HepG2 (cell line): ENCODE measurements around the gene LATS1. TPM values are rescaled to one million over a fixed set of nuclear protein-coding genes. Genes with fewer than 3 reads are reported as not detected.

Source experiments
- EEA1 ChIP-seq: sonication (generic); formaldehyde crosslinking; IDR thresholded peaks from 2 replicates; pipeline ENCODE4 v1.5.1; 2020; ENCODE audit warnings: mild to moderate bottlenecking, missing genetic modification reagents, borderline replicate concordance
- FOXA3 ChIP-seq: IDR thresholded peaks from 2 replicates; pipeline ENCODE4 v1.6.1; 2016; ENCODE audit warnings: missing genetic modification reagents, missing compliant biosample characterization
- GATAD2A ChIP-seq: IDR thresholded peaks from 2 replicates; pipeline ENCODE4 v1.6.1; 2016
- HDAC2 ChIP-seq: sonication (generic); formaldehyde crosslinking; IDR thresholded peaks from 2 replicates; pipeline ENCODE4 v1.4.0; 2020; ENCODE audit warnings: missing genetic modification reagents
- KDM1A ChIP-seq: IDR thresholded peaks from 2 replicates; pipeline ENCODE4 v1.6.1; 2016; ENCODE audit warnings: missing compliant biosample characterization
- KDM5A ChIP-seq: fragments of 200-600 bp; sonication (generic); IDR thresholded peaks from 2 replicates; pipeline ENCODE4 v1.7.0; 2018; ENCODE audit warnings: antibody characterized with exemption, mild to moderate bottlenecking, low read length, borderline replicate concordance
- LCORL ChIP-seq, 2 experiments: fragments of 450-650 bp in 1 of 2; sonication (generic) in 1 of 2; formaldehyde crosslinking in 1 of 2; IDR thresholded peaks; 2 replicates each; pipeline versions ENCODE4 v1.5.0 to v1.6.1; 2017 to 2020; ENCODE audit warnings: antibody characterized with exemption in 1 of 2, missing genetic modification reagents in 1 of 2
- RAD21 ChIP-seq: fragments of 450-650 bp; formaldehyde crosslinking; IDR thresholded peaks from 2 replicates; pipeline ENCODE4 v1.5.0; 2020; ENCODE audit warnings: mild to moderate bottlenecking
- SMARCE1 ChIP-seq: fragments of 450-650 bp; IDR thresholded peaks from 2 replicates; pipeline ENCODE4 v1.6.1; 2017; ENCODE audit warnings: borderline replicate concordance
- TEAD3 ChIP-seq: optimal IDR thresholded peaks from 2 replicates; pipeline ENCODE3; 2016; ENCODE audit warnings: borderline replicate concordance
- TGIF2 ChIP-seq: IDR thresholded peaks from 2 replicates; pipeline ENCODE4 v1.6.1; 2016; ENCODE audit warnings: control low read depth, missing compliant biosample characterization
- ZFYVE20 ChIP-seq: sonication (generic); formaldehyde crosslinking; IDR thresholded peaks from 2 replicates; pipeline ENCODE4 v1.8.0; 2023; ENCODE audit warnings: low read depth, mild to moderate bottlenecking, moderate library complexity, missing genetic modification reagents, borderline replicate concordance
- ZKSCAN5 ChIP-seq: sonication (generic); formaldehyde crosslinking; IDR thresholded peaks from 2 replicates; pipeline ENCODE4 v1.5.1; 2020; ENCODE audit warnings: mild to moderate bottlenecking, missing genetic modification reagents
- ZMYM4 ChIP-seq: sonication (generic); formaldehyde crosslinking; IDR thresholded peaks from 2 replicates; pipeline ENCODE4 v1.8.1; 2023; ENCODE audit warnings: mild to moderate bottlenecking, missing genetic modification reagents
- ZNF160 ChIP-seq: sonication (generic); formaldehyde crosslinking; IDR thresholded peaks from 2 replicates; pipeline ENCODE4 v1.8.0; 2022; ENCODE audit warnings: mild to moderate bottlenecking, inconsistent platforms, missing genetic modification reagents
- ZNF572 ChIP-seq: sonication (generic); formaldehyde crosslinking; IDR thresholded peaks from 2 replicates; pipeline ENCODE4 v1.5.1; 2020; ENCODE audit warnings: mild to moderate bottlenecking, missing genetic modification reagents
- ZNF605 ChIP-seq: sonication (generic); formaldehyde crosslinking; IDR thresholded peaks from 2 replicates; pipeline ENCODE4 v1.8.0; 2022; ENCODE audit warnings: mild to moderate bottlenecking, missing genetic modification reagents
- ZNF777 ChIP-seq: sonication (generic); formaldehyde crosslinking; IDR thresholded peaks from 2 replicates; pipeline ENCODE4 v1.4.0; 2020; ENCODE audit warnings: missing genetic modification reagents
- ZNF788 ChIP-seq: sonication (generic); formaldehyde crosslinking; IDR thresholded peaks from 2 replicates; pipeline ENCODE4 v1.5.0; 2020; ENCODE audit warnings: mild to moderate bottlenecking, missing genetic modification reagents, borderline replicate concordance
- ZNF83 ChIP-seq: sonication (generic); formaldehyde crosslinking; IDR thresholded peaks from 2 replicates; pipeline ENCODE4 v1.4.0; 2020; ENCODE audit warnings: missing genetic modification reagents, mild to moderate bottlenecking, borderline replicate concordance
- ZNF850 ChIP-seq: sonication (generic); formaldehyde crosslinking; conservative IDR thresholded peaks from 2 replicates; pipeline ENCODE4 v1.9.0; 2021; ENCODE audit warnings: mild to moderate bottlenecking, missing genetic modification reagents
- ZSCAN25 ChIP-seq: sonication (generic); formaldehyde crosslinking; IDR thresholded peaks from 2 replicates; pipeline ENCODE4 v1.8.0; 2022; ENCODE audit warnings: mild to moderate bottlenecking, missing genetic modification reagents
- polyA plus RNA-seq, 8 experiments: library from polyadenylated mRNA; depleted of rRNA in 3 of 8; stranded (reverse) in 7 of 8; unstranded in 1 of 8; fragments of >200 nt; fragmentation: Illumina TruSeq in 4 of 8; extraction: Trizol in 4 of 8; gene quantifications; 2 replicates each; pipeline versions ENCODE4 v1.2.1 to v1.2.3, GENCODE V29; 2011 to 2016; ENCODE audit warnings: low read depth in 4 of 8, missing spikeins in 1 of 8, mixed read lengths in 1 of 8; ENCODE audit not compliant: insufficient read depth in 1 of 8
- total RNA-seq, 5 experiments: library from RNA; depleted of rRNA; stranded (reverse); fragments of >200 nt; fragmentation: Illumina TruSeq; extraction: Trizol; gene quantifications; 2 replicates each; pipeline ENCODE4 v1.2.3, GENCODE V29; 2016; ENCODE audit warnings: low read depth in 1 of 5
- TF ChIP-seq, protein P1 (sequence below), 2 experiments: sonication (generic) in 1 of 2; formaldehyde crosslinking in 1 of 2; IDR thresholded peaks; 2 replicates each; pipeline versions ENCODE4 v1.4.0 to v1.6.1; 2018 to 2020; ENCODE audit warnings: missing genetic modification reagents in 2 of 2, borderline replicate concordance in 1 of 2, low read depth in 1 of 2, mild to moderate bottlenecking in 1 of 2, missing biosample characterization in 1 of 2
- TF ChIP-seq, protein P2 (sequence below): sonication (generic); formaldehyde crosslinking; IDR thresholded peaks from 2 replicates; pipeline ENCODE4 v1.4.0; 2020; ENCODE audit warnings: missing genetic modification reagents; ENCODE audit errors: not compliant biosample characterization
- TF ChIP-seq, protein P3 (sequence below), 2 experiments: IDR thresholded peaks; 2 replicates each; pipeline ENCODE4 v1.6.1; 2011 to 2012; ENCODE audit warnings: low read length in 2 of 2, borderline replicate concordance in 1 of 2, low read depth in 1 of 2, mild to moderate bottlenecking in 1 of 2, moderate library complexity in 1 of 2

LATS1 gene
- total and polyA plus RNA-seq, 2 of the 13 experiments (the other 11 are each of a cell fraction or from before 2014, with no cell fraction given), result 9.9 to 12.6 TPM

DNA sequence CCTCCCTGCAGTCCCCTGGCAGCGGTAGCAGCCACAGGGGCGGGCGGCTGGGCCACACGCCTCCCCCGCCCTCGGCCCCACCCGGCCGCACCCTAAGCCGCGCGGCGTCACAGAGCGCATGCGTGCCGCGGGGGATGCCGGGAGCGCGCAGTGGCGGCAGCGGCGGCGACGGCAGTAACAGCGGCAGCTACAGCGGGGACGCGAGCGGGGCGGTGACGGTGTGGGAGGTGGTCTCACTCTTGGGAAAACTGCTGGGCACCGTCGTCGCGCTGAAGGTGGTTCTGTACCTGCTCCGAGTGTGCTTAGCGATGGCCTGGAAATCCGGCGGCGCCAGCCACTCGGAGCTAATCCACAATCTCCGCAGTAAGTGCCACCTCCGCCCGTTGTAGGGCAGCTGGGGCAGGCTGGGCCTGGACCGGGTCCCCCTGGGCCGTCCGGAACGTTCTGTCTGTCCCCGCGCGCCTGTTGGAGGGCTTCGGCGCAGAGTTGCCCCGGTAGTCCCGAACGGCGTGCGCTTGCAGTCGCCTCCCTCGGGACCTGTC is 31.8 kb upstream of the LATS1 start, which contains the start of gene PCMT1 (continued):
- 0 out of 2 replicates have a peak, but pooled peaks have one; percentile 67 for TF ChIP-seq ZNF572
- peak; percentile 66 for TF ChIP-seq TGIF2 (CRISPR knock-in tag)
- TF ChIP-seq KDM1A (CRISPR knock-in tag), result no peak
- TF ChIP-seq ZSCAN25 (CRISPR knock-in tag), result no peak
- TF ChIP-seq, protein P1, sequence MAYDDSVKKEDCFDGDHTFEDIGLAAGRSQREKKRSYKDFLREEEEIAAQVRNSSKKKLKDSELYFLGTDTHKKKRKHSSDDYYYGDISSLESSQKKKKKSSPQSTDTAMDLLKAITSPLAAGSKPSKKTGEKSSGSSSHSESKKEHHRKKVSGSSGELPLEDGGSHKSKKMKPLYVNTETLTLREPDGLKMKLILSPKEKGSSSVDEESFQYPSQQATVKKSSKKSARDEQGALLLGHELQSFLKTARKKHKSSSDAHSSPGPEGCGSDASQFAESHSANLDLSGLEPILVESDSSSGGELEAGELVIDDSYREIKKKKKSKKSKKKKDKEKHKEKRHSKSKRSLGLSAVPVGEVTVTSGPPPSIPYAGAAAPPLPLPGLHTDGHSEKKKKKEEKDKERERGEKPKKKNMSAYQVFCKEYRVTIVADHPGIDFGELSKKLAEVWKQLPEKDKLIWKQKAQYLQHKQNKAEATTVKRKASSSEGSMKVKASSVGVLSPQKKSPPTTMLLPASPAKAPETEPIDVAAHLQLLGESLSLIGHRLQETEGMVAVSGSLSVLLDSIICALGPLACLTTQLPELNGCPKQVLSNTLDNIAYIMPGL (CRISPR knock-in tag; IDR thresholded peaks at IDR 0.05; ENCODE audit: borderline replicate concordance in 1 of 2, low read depth in 1 of 2), result peak in 1 of 2 experiments; percentile 84; a peak in 3 of 4 replicates
- TF ChIP-seq ZNF605, result no peak; the same call in none of the 2 replicates
- no peak for TF ChIP-seq SMARCE1
- TF ChIP-seq HDAC2 (CRISPR knock-in tag), result peak; percentile 31; the same call in 1 of the 2 replicates
- 0 out of 2 replicates have a peak, but pooled peaks have one; percentile 21 for TF ChIP-seq GATAD2A (CRISPR knock-in tag)
- TF ChIP-seq, protein P2, sequence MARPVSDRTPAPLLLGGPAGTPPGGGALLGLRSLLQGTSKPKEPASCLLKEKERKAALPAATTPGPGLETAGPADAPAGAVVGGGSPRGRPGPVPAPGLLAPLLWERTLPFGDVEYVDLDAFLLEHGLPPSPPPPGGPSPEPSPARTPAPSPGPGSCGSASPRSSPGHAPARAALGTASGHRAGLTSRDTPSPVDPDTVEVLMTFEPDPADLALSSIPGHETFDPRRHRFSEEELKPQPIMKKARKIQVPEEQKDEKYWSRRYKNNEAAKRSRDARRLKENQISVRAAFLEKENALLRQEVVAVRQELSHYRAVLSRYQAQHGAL (CRISPR knock-in tag), result peak; percentile 36
- TF ChIP-seq ZKSCAN5, result peak; percentile 13; the same call in 1 of the 2 replicates
- TF ChIP-seq ZFYVE20, result peak; percentile 91
- TF ChIP-seq FOXA3 (CRISPR knock-in tag), result peak; percentile 16
- TF ChIP-seq ZNF160 (CRISPR knock-in tag), result peak; percentile 70; the same call in 1 of the 2 replicates
- no peak for TF ChIP-seq TEAD3 (CRISPR knock-in tag)
- TF ChIP-seq, protein P3, sequence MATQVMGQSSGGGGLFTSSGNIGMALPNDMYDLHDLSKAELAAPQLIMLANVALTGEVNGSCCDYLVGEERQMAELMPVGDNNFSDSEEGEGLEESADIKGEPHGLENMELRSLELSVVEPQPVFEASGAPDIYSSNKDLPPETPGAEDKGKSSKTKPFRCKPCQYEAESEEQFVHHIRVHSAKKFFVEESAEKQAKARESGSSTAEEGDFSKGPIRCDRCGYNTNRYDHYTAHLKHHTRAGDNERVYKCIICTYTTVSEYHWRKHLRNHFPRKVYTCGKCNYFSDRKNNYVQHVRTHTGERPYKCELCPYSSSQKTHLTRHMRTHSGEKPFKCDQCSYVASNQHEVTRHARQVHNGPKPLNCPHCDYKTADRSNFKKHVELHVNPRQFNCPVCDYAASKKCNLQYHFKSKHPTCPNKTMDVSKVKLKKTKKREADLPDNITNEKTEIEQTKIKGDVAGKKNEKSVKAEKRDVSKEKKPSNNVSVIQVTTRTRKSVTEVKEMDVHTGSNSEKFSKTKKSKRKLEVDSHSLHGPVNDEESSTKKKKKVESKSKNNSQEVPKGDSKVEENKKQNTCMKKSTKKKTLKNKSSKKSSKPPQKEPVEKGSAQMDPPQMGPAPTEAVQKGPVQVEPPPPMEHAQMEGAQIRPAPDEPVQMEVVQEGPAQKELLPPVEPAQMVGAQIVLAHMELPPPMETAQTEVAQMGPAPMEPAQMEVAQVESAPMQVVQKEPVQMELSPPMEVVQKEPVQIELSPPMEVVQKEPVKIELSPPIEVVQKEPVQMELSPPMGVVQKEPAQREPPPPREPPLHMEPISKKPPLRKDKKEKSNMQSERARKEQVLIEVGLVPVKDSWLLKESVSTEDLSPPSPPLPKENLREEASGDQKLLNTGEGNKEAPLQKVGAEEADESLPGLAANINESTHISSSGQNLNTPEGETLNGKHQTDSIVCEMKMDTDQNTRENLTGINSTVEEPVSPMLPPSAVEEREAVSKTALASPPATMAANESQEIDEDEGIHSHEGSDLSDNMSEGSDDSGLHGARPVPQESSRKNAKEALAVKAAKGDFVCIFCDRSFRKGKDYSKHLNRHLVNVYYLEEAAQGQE (IDR thresholded peaks at IDR 0.05; ENCODE audit: borderline replicate concordance in 1 of 2, low read depth in 1 of 2, low read length in 2 of 2), result 0 out of 4 replicates have a peak, but pooled peaks of 1 of the 2 experiments have one; percentile 9
- TF ChIP-seq ZNF850, result no peak
- TF ChIP-seq KDM5A, result peak; percentile 81; the same call in 1 of the 2 replicates
- no peak for TF ChIP-seq LCORL (IDR thresholded peaks at IDR 0.05)
- TF ChIP-seq LCORL (CRISPR knock-in tag; IDR thresholded peaks at IDR 0.05), result no peak; the same call in 1 of the 2 replicates
- peak; percentile 73; the same call in 1 of the 2 replicates for TF ChIP-seq ZNF83 (CRISPR knock-in tag)
- peak; percentile 35; the same call in 1 of the 2 replicates for TF ChIP-seq ZMYM4
- TF ChIP-seq RAD21 (CRISPR knock-in tag), result peak; percentile 37; the same call in 1 of the 2 replicates
- TF ChIP-seq ZNF788 (CRISPR knock-in tag), result peak; percentile 87
- no peak for TF ChIP-seq EEA1 (CRISPR knock-in tag)
- TF ChIP-seq ZNF777 (CRISPR knock-in tag), result peak; percentile 62; the same call in 1 of the 2 replicates
